COLO829 (cell line): Measurements from ENCODE around the gene SLC39A7.

Source experiments
- DNase-seq: peaks from one replicate; pipeline ENCODE4 v3.0.0; 2012; ENCODE audit warnings: low spot score

SLC39A7 gene

DNA sequence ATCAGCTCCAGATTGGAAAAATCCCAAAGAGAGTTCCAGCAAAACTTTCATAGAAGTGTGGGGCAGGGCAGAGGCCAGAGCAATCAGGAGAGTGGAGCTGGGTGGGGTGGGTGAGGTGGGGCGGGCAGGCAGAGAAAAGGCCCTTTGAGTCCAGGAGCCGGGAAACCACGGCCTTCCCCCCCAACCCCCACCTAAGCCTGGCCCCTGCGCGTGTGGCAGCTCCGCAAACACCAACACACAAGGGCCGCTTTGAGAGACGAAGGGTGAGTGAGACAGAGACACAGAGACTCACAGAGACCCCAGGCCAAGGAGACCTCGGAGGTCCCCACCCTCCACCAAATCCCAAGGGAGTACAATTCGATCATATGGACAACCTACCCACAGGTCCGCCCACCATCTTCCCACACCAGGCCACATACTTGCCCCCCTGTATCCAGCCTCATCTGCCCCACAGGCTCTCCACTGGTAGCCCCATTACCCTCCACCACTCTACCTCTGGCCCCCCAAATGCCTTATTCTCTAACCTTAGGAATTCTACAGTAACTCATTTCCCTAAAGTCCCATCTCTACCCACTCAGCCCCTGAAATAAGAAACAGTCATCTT lies 10.1 kb upstream of the SLC39A7 start:
- DNase-seq: peak; percentile 70

DNA sequence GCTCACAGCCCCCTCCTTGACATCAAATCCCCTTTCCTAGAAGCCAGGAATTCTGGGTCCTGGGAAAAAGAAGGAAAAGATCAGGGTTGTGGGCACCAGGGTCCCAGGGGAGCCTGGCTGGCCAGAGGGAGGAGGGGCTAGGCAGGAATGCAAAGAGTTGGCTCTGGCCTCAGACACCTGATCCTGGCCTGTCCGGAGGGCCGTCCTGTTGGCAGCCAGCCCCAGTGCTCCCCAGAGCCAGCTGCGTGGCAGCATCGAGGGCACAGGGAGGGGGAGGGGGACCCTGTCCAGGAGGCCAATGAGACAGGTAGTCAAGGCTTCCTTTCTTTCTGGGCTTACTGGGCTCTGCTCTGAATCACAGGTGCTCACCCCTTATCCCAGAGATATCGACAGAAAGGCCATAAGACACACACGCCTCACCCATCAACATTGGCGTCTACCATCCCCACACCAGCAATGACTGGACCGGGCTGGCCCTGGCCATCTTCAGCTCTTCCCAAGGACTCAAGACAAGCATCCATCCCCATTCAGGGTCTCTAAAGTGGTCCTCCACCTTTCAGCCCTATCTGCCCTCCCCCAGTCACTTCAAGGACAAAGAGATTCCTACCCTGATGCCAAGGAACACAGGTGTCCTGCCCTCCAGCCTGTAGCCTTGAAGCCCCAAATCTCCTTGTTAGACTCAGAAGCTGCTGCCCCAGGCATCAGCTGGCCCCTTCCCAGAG lies 9.1 kb upstream of the SLC39A7 start:
- no peak for DNase-seq

DNA sequence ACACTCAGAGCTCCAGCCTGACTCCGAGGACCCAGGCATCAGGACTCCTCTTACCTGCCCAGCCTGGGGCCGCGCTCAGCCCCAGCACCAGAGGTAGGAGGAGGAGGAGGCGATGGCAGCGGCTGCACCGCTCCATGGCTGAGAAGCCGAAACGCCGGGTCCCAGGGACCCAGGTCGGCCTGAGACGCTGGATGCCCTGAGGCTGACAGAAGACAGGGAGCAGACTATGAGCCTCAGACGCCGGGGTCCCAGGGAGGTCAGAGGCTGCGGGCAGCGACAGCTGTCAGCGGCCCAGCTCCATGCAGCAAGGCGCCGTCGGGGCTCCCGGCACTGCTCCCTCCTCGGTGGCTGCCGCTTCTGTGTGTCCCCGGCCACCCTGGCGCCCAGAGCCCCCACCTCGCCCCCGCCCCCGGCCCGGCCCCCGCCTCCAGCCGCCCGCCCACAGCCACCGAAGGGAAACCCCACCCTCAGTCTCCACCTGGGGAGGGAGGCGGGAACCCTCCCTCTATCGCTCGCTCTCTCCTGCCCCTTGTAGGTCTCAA lies 8.5 kb upstream of the SLC39A7 start, which contains the start of gene COL11A2:
TSS of gene COL11A2 (minus strand) at position 363 of the 542 bp plus-strand sequence. CDS start at position 136, 227 bp downstream.
- no peak for DNase-seq

DNA sequence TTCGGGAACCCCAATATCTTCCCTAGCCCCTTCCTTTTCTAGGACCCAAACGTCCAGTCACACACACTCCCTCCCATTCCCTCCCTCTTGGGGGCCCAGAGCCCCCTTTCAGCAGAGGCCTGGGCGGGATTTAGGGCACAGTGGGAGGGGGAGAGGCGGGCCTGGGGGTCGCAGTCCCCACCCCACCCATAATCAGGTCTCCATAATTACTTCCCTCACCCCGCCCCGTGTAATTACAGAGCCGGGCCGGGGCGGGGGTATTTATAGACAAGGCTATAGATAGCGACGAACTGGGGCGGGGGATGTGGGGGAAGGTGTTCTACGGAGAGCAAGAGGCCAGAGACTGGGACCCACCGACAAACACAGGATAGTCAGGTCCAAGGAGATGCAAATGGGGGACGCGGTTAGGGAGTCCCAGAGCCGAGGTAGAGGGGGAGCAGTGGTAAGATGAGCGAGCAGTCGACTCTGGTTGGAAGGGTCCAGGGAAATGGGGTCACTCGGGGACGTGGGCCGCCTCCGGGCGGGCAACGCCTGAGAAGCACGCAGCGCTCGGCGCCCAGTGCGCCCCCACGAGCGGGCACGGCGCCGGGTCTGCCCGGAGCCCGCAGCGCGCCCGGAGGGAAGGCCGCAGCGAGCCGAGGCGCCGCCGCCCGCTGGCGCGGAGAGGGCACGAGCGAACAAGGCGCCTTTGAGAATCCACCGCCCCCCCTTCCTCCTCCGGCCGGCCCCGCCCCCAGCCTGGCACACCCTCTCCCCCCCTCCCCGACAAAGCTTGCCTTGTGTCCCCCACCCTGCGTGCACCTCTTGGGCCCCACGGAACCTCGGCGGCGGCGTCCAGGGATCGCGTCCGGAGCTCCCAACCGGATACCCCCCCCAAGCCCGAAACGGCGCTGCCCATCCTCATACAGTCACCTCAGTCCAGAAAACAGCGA lies 7.7 kb upstream of the SLC39A7 start:
- peak; percentile 63 for DNase-seq

DNA sequence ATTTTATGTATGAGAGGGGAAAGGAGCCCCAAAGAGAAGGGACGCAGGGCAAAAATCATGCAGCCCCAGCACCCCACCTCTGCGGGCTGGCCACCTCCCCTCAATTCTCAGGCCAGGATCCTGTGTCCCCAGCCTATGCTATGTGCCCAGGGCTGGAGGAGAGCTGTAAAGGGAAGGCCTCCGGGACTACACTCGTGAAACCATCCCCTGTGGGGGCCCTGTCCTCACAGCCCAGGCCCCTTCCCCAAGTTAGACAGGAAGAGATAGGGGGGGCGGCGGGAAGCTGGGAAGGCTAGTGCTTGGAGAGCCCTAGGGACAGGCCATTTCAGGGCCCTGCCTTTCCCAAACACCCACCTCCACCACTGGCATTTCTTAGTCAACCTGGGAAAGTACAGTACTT lies 7.0 kb upstream of the SLC39A7 start:
- no peak for DNase-seq

- DNase-seq: no peak
Measured at GRCh38 chr6:33194431-33194979, 6.2 kb upstream of the SLC39A7 start.

DNA sequence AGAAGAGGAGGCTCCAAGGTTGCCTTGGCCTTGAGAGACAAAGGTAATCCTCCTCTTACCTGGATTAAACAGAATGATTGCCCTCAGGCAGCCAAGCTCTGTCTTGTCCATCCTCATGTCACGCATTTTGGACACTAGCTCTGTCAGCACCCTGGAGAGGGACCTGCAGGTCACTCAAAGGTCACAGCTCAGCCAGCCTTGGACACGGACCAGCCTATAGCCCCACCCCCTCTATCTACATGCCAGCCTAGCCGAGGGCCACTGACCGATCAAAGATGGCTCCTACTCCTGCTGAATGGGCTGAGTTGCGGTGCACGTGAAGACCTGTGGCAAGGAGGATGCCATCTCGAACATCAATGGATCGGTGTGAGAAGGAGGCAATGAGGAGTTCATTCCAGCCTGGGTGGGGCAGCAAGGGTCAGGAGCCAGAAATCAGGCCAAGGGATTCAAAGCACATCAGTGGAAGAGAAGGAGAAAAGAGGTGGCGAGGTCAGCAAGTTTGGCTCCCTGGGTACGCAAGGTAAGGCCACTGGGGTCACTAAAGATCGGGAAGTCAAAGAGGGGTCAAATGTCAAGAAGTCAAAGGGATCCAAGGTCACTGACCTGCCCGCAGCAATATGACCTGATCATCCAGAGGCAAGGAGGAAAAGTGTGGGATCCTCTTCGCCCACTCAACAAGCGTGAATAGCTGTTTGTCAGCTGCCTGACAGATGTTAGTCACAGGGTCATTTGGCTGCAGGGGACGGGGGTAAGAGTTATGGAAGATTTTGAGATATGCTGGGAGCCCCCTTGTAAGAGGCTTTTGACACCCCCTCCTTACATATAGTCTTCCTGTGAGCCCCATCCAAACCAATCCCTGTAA lies 5.1 kb upstream of the SLC39A7 start:
- DNase-seq: no peak

- peak; percentile 87 for DNase-seq
Measured at GRCh38 chr6:33197431-33198048, 3.1 kb upstream of the SLC39A7 start.

GRCh38 chr6:33198159-33198852 lies 2.4 kb upstream of the SLC39A7 start:
- no peak for DNase-seq

- DNase-seq: no peak
Measured at GRCh38 chr6:33198853-33199436, 1.7 kb upstream of the SLC39A7 start.

DNA sequence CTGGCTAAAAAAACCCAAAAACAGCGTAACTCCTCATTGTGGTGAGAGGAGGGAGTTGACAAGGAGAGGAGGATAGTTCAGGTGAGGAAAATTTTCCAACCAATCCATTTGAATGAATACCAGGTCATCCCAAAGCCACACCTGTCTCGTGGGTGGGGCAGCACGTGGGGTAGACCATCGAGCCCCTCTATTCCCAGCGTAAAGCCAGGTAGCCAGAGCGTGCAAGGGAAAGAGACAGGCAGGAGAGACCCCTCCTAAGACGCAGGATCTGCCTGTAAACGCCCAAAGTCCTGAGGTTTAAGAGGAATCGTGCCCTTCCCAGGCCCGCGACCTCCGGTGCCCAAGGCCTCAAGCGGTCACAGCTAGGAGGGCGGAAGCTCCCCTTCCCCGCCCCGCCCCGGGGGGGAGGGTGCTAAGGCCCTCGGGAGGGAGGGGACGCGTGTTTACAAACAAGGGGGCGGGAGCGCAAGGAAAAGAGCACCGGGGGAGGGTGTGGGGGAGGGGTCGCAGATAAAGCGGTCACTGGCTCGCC lies 914 bp upstream of the SLC39A7 start:
- peak; percentile 71 for DNase-seq

- DNase-seq: no peak
Measured at GRCh38 chr6:33201147-33201545, 479 bp downstream of the SLC39A7 start.

DNA sequence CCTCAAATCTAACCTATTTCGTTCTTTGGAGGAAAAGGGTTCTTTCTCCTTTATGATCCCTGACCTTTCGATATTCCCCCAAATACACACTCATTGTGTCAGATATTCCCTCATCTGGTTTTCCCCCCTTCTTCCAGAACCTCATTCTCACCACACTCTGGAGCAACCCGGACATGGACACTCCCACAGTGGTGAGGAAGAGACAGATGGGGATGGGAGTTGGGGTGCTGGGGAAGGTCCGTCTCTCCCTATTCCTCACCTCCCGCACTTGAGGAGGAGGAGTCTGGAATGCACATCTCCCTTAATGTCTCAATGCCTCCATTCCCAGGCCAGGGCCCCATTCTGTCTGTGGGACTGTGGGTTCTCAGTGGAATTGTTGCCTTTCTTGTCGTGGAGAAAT lies 1.3 kb downstream of the SLC39A7 start:
- DNase-seq: no peak

- no peak for DNase-seq
Measured at GRCh38 chr6:33202799-33203198, 2.1 kb downstream of the SLC39A7 start.

DNA sequence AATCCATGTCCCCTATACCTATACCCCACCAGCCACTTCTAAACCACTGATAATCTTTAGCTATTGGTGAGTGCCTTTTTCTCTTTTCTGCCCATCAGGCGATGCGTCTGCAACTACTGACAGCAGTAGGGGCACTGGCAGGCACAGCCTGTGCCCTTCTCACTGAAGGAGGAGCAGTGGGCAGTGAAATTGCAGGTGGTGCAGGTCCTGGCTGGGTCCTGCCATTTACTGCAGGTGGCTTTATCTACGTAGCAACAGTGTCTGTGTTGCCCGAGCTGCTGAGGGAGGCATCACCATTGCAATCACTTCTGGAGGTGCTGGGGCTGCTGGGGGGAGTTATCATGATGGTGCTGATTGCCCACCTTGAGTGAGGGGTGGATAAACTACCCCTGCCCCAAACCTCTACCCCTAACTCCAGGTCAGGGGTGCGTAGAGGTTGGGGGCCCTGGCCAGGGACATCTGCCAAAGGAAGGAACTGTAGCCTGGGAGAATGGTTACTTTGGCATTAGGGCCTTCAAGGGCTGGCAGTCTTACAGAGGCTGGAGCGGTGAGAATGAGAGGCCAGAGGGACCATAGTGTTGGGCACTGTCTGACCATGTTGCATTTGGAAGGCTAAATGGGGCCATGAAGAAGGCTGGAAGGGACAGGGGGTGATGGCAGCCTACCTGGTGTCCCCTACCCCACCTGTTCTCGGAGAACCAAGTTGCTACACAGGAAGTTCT lies 2.9 kb downstream of the SLC39A7 start:
- DNase-seq: no peak

GRCh38 chr6:33204165-33204414 lies 3.4 kb downstream of the SLC39A7 start:
- no peak for DNase-seq

GRCh38 chr6:33204415-33205190 lies 3.9 kb downstream of the SLC39A7 start, which contains the start of gene HSD17B8:
TSS of gene HSD17B8 (plus strand) at chr6:33204655. CDS start at chr6:33204669, 14 bp downstream.
- DNase-seq: peak; percentile 98
